ENCODE data around the gene ATE1.

Gene ATE1

DNA sequence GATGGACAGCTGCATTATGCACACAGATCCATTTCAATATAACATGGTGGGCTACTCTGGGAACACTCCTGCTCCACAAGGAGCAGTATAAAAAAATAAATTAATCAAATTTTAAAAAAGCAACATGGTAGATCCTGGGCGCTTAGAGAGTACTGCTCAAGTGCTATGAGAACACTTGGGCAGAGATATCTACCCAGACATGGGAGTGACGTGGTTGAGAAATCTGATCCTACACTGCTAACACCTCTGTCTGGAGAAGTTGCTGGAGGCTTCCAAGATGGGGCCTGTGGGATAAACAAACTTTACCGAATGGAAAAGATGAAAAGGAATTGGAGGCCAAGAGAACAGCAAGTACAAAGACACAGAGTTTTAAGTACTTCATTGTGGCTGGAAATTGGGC lies 38.2 kb upstream of the ATE1 start:
- DNase-seq (ENCODE audit: low read depth), result no peak
- H3K4me3 ChIP-seq (ENCODE audit: low read depth, low read length), result no peak overlapping the region
- TF ChIP-seq, protein P1, sequence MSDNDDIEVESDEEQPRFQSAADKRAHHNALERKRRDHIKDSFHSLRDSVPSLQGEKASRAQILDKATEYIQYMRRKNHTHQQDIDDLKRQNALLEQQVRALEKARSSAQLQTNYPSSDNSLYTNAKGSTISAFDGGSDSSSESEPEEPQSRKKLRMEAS (IDR thresholded peaks at IDR 0.05; ENCODE audit: low read depth, low read length), result no peak
- TF ChIP-seq MYC (IDR thresholded peaks at IDR 0.05; ENCODE audit: low read depth, low read length), result no peak
- no peak for TF ChIP-seq POLR2A (IDR thresholded peaks at IDR 0.05; ENCODE audit: extremely low read depth, insufficient read length)

DNA sequence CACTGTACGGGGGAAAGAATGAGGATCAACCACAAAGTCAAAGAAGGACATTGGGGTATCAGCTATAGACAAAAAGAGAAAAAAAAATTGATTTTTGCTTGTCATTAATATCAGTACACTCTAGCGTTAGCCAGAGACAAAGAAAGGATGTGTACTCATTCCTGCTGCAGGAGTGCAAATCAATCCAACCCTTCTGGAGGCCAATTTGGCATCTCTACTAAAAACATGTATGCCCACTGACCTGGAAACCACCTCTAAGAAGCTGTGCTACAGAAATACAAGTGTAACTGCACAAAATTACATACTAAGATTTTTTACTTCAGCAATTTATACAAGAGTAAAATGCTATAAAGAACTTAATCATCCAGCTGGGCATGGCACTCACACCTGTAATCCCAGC lies 33.6 kb upstream of the ATE1 start:
- DNase-seq (ENCODE audit: low read depth), result no peak
- no peak overlapping the region for H3K4me3 ChIP-seq (ENCODE audit: low read depth, low read length)
- TF ChIP-seq, protein P2, sequence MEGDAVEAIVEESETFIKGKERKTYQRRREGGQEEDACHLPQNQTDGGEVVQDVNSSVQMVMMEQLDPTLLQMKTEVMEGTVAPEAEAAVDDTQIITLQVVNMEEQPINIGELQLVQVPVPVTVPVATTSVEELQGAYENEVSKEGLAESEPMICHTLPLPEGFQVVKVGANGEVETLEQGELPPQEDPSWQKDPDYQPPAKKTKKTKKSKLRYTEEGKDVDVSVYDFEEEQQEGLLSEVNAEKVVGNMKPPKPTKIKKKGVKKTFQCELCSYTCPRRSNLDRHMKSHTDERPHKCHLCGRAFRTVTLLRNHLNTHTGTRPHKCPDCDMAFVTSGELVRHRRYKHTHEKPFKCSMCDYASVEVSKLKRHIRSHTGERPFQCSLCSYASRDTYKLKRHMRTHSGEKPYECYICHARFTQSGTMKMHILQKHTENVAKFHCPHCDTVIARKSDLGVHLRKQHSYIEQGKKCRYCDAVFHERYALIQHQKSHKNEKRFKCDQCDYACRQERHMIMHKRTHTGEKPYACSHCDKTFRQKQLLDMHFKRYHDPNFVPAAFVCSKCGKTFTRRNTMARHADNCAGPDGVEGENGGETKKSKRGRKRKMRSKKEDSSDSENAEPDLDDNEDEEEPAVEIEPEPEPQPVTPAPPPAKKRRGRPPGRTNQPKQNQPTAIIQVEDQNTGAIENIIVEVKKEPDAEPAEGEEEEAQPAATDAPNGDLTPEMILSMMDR (IDR thresholded peaks at IDR 0.05; ENCODE audit: low read depth, low read length), result no peak
- TF ChIP-seq MYC (IDR thresholded peaks at IDR 0.05; ENCODE audit: low read depth, low read length), result no peak
- TF ChIP-seq POLR2A (IDR thresholded peaks at IDR 0.05; ENCODE audit: extremely low read depth, insufficient read length), result no peak
- TF ChIP-seq, protein P1 (IDR thresholded peaks at IDR 0.05; ENCODE audit: low read depth, low read length), result no peak

DNA sequence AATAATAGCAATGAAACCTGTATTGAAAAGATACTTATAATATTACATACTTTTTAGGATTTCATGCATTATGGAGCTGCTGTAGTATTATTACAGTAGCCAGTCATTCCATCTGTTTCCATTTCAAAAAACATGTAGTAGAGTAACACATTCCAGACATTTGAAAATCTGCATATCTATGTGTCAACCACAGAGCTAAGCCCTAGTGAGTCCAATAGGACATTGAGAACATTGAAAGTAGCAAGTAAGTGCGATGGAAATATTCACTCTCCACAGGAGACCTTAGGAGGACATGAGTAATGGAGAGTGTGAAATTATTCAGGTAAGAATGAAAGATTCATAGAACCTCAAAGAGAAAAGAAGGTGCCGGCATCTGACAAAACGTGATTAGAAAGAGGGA lies 31.8 kb upstream of the ATE1 start:
- no peak for DNase-seq (ENCODE audit: low read depth)

DNA sequence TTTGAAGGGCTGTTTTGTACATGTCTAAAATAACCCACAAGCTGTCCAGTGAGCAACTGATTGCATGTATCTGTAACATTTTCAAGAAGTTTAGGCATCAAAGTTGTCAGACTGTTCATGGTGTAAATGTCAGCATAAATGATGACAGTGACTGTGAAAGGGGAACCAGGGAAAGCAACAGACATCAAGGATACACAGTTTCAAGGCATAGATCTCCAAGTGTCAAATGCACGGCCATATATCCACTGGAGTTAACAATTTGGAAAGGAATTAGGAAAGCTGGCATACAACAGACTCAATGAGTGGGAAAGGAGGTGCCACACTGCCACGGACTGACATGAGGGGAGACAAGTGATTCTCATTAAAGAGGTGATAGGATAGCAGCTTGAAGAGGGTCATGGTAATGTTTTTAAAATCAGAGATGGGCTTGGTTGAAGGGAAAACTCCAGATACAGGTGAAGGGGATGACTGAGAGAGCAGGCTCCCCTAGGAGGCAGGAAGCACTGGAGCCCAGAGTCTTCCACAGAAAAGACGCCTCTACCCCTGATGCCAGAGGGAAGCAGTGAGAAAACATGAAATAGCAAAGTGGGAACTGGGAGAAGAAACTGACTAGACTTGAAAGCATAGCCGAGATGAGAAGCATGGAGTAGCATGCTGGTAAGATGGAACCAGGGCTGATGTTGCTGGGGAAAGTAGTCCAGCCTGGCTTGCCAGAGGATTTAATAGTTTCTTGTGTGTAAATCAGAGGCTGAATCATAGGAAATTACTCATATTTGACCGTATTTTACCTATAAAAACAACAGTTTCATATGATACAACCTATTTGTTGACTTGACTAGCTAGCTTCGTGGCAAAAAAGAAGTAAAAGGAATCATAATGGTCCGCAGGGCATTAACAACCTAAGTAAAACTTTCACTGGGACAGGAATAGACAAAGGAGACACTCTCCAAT lies 28.6 kb upstream of the ATE1 start:
- no peak for DNase-seq (ENCODE audit: low read depth)
- H3K4me3 ChIP-seq (ENCODE audit: low read depth, low read length), result no peak overlapping the region
- TF ChIP-seq POLR2A (IDR thresholded peaks at IDR 0.05; ENCODE audit: extremely low read depth, insufficient read length), result no peak
- TF ChIP-seq, protein P1 (IDR thresholded peaks at IDR 0.05; ENCODE audit: low read depth, low read length), result no peak
- TF ChIP-seq, protein P2 (IDR thresholded peaks at IDR 0.05; ENCODE audit: low read depth, low read length), result no peak
- TF ChIP-seq MYC (IDR thresholded peaks at IDR 0.05; ENCODE audit: low read depth, low read length), result no peak

More for the DNA sequence above, 31.8 kb upstream of the ATE1 start:
- H3K4me3 ChIP-seq (ENCODE audit: low read depth, low read length), result no peak overlapping the region
- no peak for TF ChIP-seq MYC (IDR thresholded peaks at IDR 0.05; ENCODE audit: low read depth, low read length)
- TF ChIP-seq, protein P2 (IDR thresholded peaks at IDR 0.05; ENCODE audit: low read depth, low read length), result no peak

DNA sequence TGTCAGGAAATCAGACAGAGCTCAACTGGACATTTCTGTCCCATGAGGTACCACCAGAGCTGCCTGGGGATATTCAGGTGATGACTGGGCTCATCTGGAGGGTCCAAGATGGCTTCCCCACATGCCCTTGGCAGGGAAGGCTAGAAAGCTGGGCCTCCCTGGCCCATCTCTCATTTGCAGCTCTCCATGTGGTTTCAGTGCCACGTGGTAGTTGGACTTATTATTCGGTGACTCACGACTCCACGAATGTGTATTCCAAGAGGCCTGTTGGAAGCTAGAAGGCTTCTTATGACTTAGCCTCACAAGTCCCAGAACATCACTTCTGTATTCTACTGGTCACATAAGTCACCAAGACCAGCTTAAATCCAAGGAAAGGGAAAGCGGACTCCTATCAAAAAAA lies 24.4 kb upstream of the ATE1 start:
- H3K4me3 ChIP-seq (ENCODE audit: low read depth, low read length), result no peak overlapping the region
- TF ChIP-seq, protein P2 (IDR thresholded peaks at IDR 0.05; ENCODE audit: low read depth, low read length), result no peak
- DNase-seq (ENCODE audit: low read depth), result no peak

DNA sequence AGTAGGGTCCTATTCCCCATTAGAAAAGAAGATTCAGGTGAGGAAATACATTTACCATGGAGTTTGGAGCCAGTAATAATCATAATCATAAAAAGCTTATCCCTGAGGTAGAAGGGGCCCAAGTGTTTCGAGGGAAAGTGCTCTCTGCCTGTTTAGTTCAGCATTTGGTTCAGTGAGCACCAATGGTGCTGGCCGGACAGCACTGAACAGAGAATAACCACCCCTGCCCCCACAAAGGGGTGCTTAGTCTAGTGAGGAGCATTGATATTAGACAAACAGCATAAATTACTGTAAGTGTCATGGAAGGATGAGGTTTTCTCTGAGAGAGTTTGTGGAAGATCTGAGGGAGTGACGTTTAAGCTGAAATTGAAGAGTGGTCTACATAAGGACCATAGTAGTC lies 21.6 kb upstream of the ATE1 start:
- no peak overlapping the region for H3K4me3 ChIP-seq (ENCODE audit: low read depth, low read length)
- no peak for DNase-seq (ENCODE audit: low read depth)
- TF ChIP-seq POLR2A (IDR thresholded peaks at IDR 0.05; ENCODE audit: extremely low read depth, insufficient read length) (no peak), MYC (IDR thresholded peaks at IDR 0.05; ENCODE audit: low read depth, low read length) (no peak)
- TF ChIP-seq, protein P2 (IDR thresholded peaks at IDR 0.05; ENCODE audit: low read depth, low read length), result no peak
- TF ChIP-seq, protein P1 (IDR thresholded peaks at IDR 0.05; ENCODE audit: low read depth, low read length), result no peak
